ENCODE results near the gene PDE4D.

PDE4D gene

GRCh38 chr5:59094864-59095263, 798.7 kb downstream of the PDE4D start:
- H3K9me3 ChIP-seq: no peaks in the 10 kb centered on the region
- no peaks in the 10 kb centered on the region for H3K36me3 ChIP-seq
- no peak for DNase-seq
- no peak for TF ChIP-seq CTCF (IDR thresholded peaks at IDR 0.05; ENCODE audit: low read depth, low read length)
- H3K27me3 ChIP-seq: no peaks in the 10 kb centered on the region
- H3K4me1 ChIP-seq: peaks cover 28% of the 10 kb centered on the region
- H3K4me3 ChIP-seq (ENCODE audit: low read depth, low read length): no peak overlapping the region

- Histone ChIP-seq H3K4me3 (ENCODE audit: low read depth, low read length) (peak overlapping the region; percentile 49), H3K4me1 (peaks cover 33% of the 10 kb centered on the region), H3K36me3 (no peaks in the 10 kb centered on the region), H3K9me3 (no peaks in the 10 kb centered on the region), H3K27me3 (no peaks in the 10 kb centered on the region)
- no peak for TF ChIP-seq CTCF (IDR thresholded peaks at IDR 0.05; ENCODE audit: low read depth, low read length)
- DNase-seq: no peak
Measured at GRCh38 chr5:59093329-59093728, 800.2 kb downstream of the PDE4D start.

- no peaks in the 10 kb centered on the region for H3K9me3 ChIP-seq
- peaks cover 32% of the 10 kb centered on the region for H3K4me1 ChIP-seq
- no peak for DNase-seq
- H3K4me3 ChIP-seq (ENCODE audit: low read depth, low read length): peak overlapping the region; percentile 49
- no peak for TF ChIP-seq CTCF (IDR thresholded peaks at IDR 0.05; ENCODE audit: low read depth, low read length)
- H3K36me3 ChIP-seq: no peaks in the 10 kb centered on the region
- no peaks in the 10 kb centered on the region for H3K27me3 ChIP-seq
Measured at GRCh38 chr5:59092758-59093157, 800.8 kb downstream of the PDE4D start.

GRCh38 chr5:59091965-59092364, 801.6 kb downstream of the PDE4D start:
- Histone ChIP-seq H3K36me3 (no peaks in the 10 kb centered on the region), H3K27me3 (no peaks in the 10 kb centered on the region), H3K9me3 (no peaks in the 10 kb centered on the region), H3K4me1 (peaks cover 25% of the 10 kb centered on the region), H3K4me3 (ENCODE audit: low read depth, low read length) (peak overlapping the region; percentile 49)
- DNase-seq: no peak
- no peak for TF ChIP-seq CTCF (IDR thresholded peaks at IDR 0.05; ENCODE audit: low read depth, low read length)

GRCh38 chr5:59090323-59090722, 803.2 kb downstream of the PDE4D start:
- Histone ChIP-seq H3K36me3 (no peaks in the 10 kb centered on the region), H3K9me3 (no peaks in the 10 kb centered on the region), H3K4me3 (ENCODE audit: low read depth, low read length) (peak overlapping the region; percentile 39), H3K4me1 (peaks cover 25% of the 10 kb centered on the region), H3K27me3 (no peaks in the 10 kb centered on the region)
- TF ChIP-seq CTCF (IDR thresholded peaks at IDR 0.05; ENCODE audit: low read depth, low read length): no peak
- no peak for DNase-seq

- Histone ChIP-seq H3K27me3 (no peaks in the 10 kb centered on the region), H3K4me1 (peaks cover 25% of the 10 kb centered on the region), H3K36me3 (no peaks in the 10 kb centered on the region), H3K4me3 (ENCODE audit: low read depth, low read length) (peak overlapping the region; percentile 39), H3K9me3 (no peaks in the 10 kb centered on the region)
- no peak for DNase-seq
- no peak for TF ChIP-seq CTCF (IDR thresholded peaks at IDR 0.05; ENCODE audit: low read depth, low read length)
Measured at GRCh38 chr5:59089767-59090166, 803.8 kb downstream of the PDE4D start.

Measured in BE2C (cell line).